ENCODE measurements around the gene EFL1. TPM values are rescaled to one million over a fixed set of nuclear protein-coding genes. Genes with fewer than 3 reads are reported as not detected.
"Not testable (repeated sequence)": the region's sequence is repeated elsewhere in the genome, so short reads cannot be mapped to it uniquely, and the experiment has no call there.

Gene EFL1
- total and polyA plus RNA-seq, 2 of the 4 experiments (the other 2 are of a cell fraction), result 10.1 to 24.6 TPM

- H2AFZ ChIP-seq (replicated peaks; ENCODE audit: low read length, poor library complexity); H3K4ac ChIP-seq (ENCODE audit: low read depth, low read length); H4K20me1 ChIP-seq (ENCODE audit: insufficient read depth, low read length); in situ Hi-C loops (cut with MboI; ENCODE audit: low sequenced_read_pairs); H2BK5ac ChIP-seq (ENCODE audit: low read depth, low read length, poor library complexity, severe bottlenecking); CTCF ChIA-PET; BruUV-seq (replicated peaks); H2BK120ac ChIP-seq (ENCODE audit: low read depth, low read length); H4K8ac ChIP-seq (ENCODE audit: low read depth in 2 of 2, low read length in 2 of 2); H3K14ac ChIP-seq (replicated peaks; ENCODE audit: low read depth, low read length); H3K23ac ChIP-seq (ENCODE audit: low read depth, low read length); H3K27ac ChIP-seq (ENCODE audit: insufficient read depth, low read length); dilution Hi-C loops (cut with HindIII; ENCODE audit: low sequenced_read_pairs, unreplicated experiment); intact Hi-C loops (cut with micrococcal nuclease); H3K36me3 ChIP-seq (ENCODE audit: control insufficient read depth, insufficient read depth, low read length); H3K4me2 ChIP-seq (ENCODE audit: low read depth, low read length); H2AK5ac ChIP-seq (ENCODE audit: low read depth, low read length); H3K9me1 ChIP-seq (ENCODE audit: insufficient read depth, low read length); H2BK20ac ChIP-seq (ENCODE audit: low read depth, low read length); H3K9ac ChIP-seq (ENCODE audit: low read depth, low read length); H4K5ac ChIP-seq (ENCODE audit: low read depth, low read length); H3K56ac ChIP-seq (ENCODE audit: extremely low read depth, insufficient read depth, low read length); H3K18ac ChIP-seq (ENCODE audit: low read depth, low read length); POLR2A ChIA-PET (ENCODE audit: unreplicated experiment); H3K4me3 ChIP-seq (ENCODE audit: insufficient read depth, low read depth, low read length); H3K79me1 ChIP-seq (ENCODE audit: low read depth in 1 of 2, low read length in 2 of 2); H4K91ac ChIP-seq (ENCODE audit: insufficient read depth, low read depth, low read length); H2AK9ac ChIP-seq (replicated peaks; ENCODE audit: low read depth, low read length, poor library complexity); H3K4me1 ChIP-seq (ENCODE audit: control insufficient read depth, insufficient read depth, low read length); H3K27me3 ChIP-seq (ENCODE audit: control insufficient read depth, insufficient read depth, low read length); H2BK15ac ChIP-seq (ENCODE audit: low read depth, low read length); H3K9me3 ChIP-seq (ENCODE audit: control insufficient read depth, insufficient read depth, low read length): not testable (repeated sequence)
- TF ChIP-seq, protein P1, sequence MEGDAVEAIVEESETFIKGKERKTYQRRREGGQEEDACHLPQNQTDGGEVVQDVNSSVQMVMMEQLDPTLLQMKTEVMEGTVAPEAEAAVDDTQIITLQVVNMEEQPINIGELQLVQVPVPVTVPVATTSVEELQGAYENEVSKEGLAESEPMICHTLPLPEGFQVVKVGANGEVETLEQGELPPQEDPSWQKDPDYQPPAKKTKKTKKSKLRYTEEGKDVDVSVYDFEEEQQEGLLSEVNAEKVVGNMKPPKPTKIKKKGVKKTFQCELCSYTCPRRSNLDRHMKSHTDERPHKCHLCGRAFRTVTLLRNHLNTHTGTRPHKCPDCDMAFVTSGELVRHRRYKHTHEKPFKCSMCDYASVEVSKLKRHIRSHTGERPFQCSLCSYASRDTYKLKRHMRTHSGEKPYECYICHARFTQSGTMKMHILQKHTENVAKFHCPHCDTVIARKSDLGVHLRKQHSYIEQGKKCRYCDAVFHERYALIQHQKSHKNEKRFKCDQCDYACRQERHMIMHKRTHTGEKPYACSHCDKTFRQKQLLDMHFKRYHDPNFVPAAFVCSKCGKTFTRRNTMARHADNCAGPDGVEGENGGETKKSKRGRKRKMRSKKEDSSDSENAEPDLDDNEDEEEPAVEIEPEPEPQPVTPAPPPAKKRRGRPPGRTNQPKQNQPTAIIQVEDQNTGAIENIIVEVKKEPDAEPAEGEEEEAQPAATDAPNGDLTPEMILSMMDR (conservative IDR thresholded peaks at IDR 0.05; ENCODE audit: low read depth, low read length), result 0 out of 2 replicates have a peak, but pooled peaks have one; percentile 19
- TF ChIP-seq RAD21 (IDR thresholded peaks at IDR 0.05; ENCODE audit: low read length), result peak; percentile 21; the same call in 1 of the 2 replicates
- peak; percentile 30 for DNase-seq
- no CpG with 5 or more reads among the region's 2 CpGs for WGBS, 2 experiments (ENCODE audit: extremely low coverage in 2 of 2, insufficient read length in 1 of 2)
- ATAC-seq (ENCODE audit: low read depth), result peak; percentile 53
These were observed 41.0 kb downstream of the EFL1 start for GRCh38 chr15:82221535-82221934.
